WTC11 (cell line): ENCODE data around the gene STK35. TPM values are rescaled to one million over a fixed set of nuclear protein-coding genes. Genes with fewer than 3 reads are reported as not detected.

Experiments
- ATAC-seq: fragments of 200-7000 bp; cut with Tn5 transposase; 2 replicates; pipeline ENCODE4 v1.10.0; 2021; ENCODE audit warnings: mild to moderate bottlenecking, moderate library complexity
- CTCF ChIA-PET: fragments of 300-600 bp; sonication (Branson Sonifier 250); formaldehyde crosslinking; loops from one replicate; lab custom pipeline; 2021; ENCODE audit warnings: antibody characterized with exemption; lab: Charles Lee
- POLR2A ChIA-PET: fragments of 350-600 bp; sonication (Branson Sonifier 250); formaldehyde crosslinking; loops from one replicate; lab custom pipeline; 2021; ENCODE audit warnings: antibody characterized with exemption; lab: Charles Lee
- DNase-seq: peaks from one replicate; pipeline ENCODE4 v3.0.0; 2021; ENCODE audit warnings: low spot score
- H3K27ac Mint-ChIP-seq: 2 replicates; pipeline ENCODE4 v1.8.0; 2021; ENCODE audit warnings: mixed read lengths
- H3K27me3 Mint-ChIP-seq: 2 replicates; pipeline ENCODE4 v1.8.0; 2021; ENCODE audit warnings: low read depth, mild to moderate bottlenecking, moderate library complexity, mixed read lengths
- H3K36me3 Mint-ChIP-seq: 2 replicates; pipeline ENCODE4 v1.8.0; 2021; ENCODE audit warnings: mixed read lengths
- H3K4me1 Mint-ChIP-seq: 2 replicates; pipeline ENCODE4 v1.8.0; 2022; ENCODE audit warnings: mixed read lengths
- H3K4me3 Mint-ChIP-seq: 2 replicates; pipeline ENCODE4 v1.8.0; 2021; ENCODE audit warnings: mild to moderate bottlenecking, moderate library complexity, mixed read lengths
- H3K9me3 Mint-ChIP-seq: 2 replicates; pipeline ENCODE4 v1.8.0; 2021; ENCODE audit warnings: mixed read lengths
- CREM ChIP-seq: sonication (generic); formaldehyde crosslinking; IDR thresholded peaks from 2 replicates; pipeline ENCODE4 v1.8.1; 2022; ENCODE audit warnings: mild to moderate bottlenecking, missing genetic modification reagents, moderate library complexity
- ELF4 ChIP-seq: sonication (generic); formaldehyde crosslinking; IDR thresholded peaks from 2 replicates; pipeline ENCODE4 v1.8.1; 2022; ENCODE audit warnings: low read depth, mild to moderate bottlenecking, moderate library complexity, missing genetic modification reagents
- EMX1 ChIP-seq: fragments of 250-450 bp; sonication (Bioruptor Pico); IDR thresholded peaks from 2 replicates; pipeline ENCODE4 v1.8.0; 2021; ENCODE audit warnings: mild to moderate bottlenecking
- ESRRA ChIP-seq: sonication (generic); formaldehyde crosslinking; IDR thresholded peaks from 2 replicates; pipeline ENCODE4 v1.8.1; 2022; ENCODE audit warnings: mild to moderate bottlenecking, missing genetic modification reagents, borderline replicate concordance
- FOXK1 ChIP-seq: sonication (generic); formaldehyde crosslinking; IDR thresholded peaks from 2 replicates; pipeline ENCODE4 v1.8.0; 2022; ENCODE audit warnings: mild to moderate bottlenecking, moderate library complexity, missing genetic modification reagents
- GRHL2 ChIP-seq: fragments of 250-450 bp; sonication (Bioruptor Pico); IDR thresholded peaks from 2 replicates; pipeline ENCODE4 v1.8.0; 2022; ENCODE audit warnings: mild to moderate bottlenecking, moderate library complexity; ENCODE audit not compliant: insufficient replicate concordance, severe bottlenecking
- JUN ChIP-seq: sonication (generic); formaldehyde crosslinking; IDR thresholded peaks from 2 replicates; pipeline ENCODE4 v1.8.0; 2023; ENCODE audit warnings: mild to moderate bottlenecking, missing genetic modification reagents
- NFE2L1 ChIP-seq: sonication (generic); formaldehyde crosslinking; IDR thresholded peaks from 2 replicates; pipeline ENCODE4 v1.8.1; 2023; ENCODE audit warnings: missing genetic modification reagents
- NR1H2 ChIP-seq: sonication (generic); formaldehyde crosslinking; IDR thresholded peaks from 2 replicates; pipeline ENCODE4 v1.9.0; 2021; ENCODE audit warnings: mild to moderate bottlenecking, moderate library complexity, missing genetic modification reagents
- PRRX2 ChIP-seq: fragments of 250-450 bp; sonication (Bioruptor Pico); IDR thresholded peaks from 2 replicates; pipeline ENCODE4 v1.8.0; 2021; ENCODE audit warnings: mild to moderate bottlenecking
- SMAD3 ChIP-seq: sonication (generic); formaldehyde crosslinking; IDR thresholded peaks from 2 replicates; pipeline ENCODE4 v1.8.0; 2022; ENCODE audit warnings: missing genetic modification reagents, mild to moderate bottlenecking, borderline replicate concordance
- SMAD4 ChIP-seq: sonication (generic); formaldehyde crosslinking; IDR thresholded peaks from 2 replicates; pipeline ENCODE4 v1.8.0; 2022; ENCODE audit warnings: mild to moderate bottlenecking, missing genetic modification reagents
- TEAD1 ChIP-seq: sonication (generic); formaldehyde crosslinking; IDR thresholded peaks from 2 replicates; pipeline ENCODE4 v1.8.0; 2022; ENCODE audit warnings: mild to moderate bottlenecking, missing genetic modification reagents
- ZBTB21 ChIP-seq: sonication (generic); formaldehyde crosslinking; IDR thresholded peaks from 2 replicates; pipeline ENCODE4 v1.8.1; 2023; ENCODE audit warnings: mild to moderate bottlenecking, missing genetic modification reagents, borderline replicate concordance
- total RNA-seq: library from RNA; stranded (reverse); gene quantifications from 3 replicates; pipeline ENCODE4 v1.2.3, GENCODE V29; 2021
- TF ChIP-seq, protein P1 (sequence below): sonication (generic); formaldehyde crosslinking; IDR thresholded peaks from 2 replicates; pipeline ENCODE4 v1.8.0; 2022; ENCODE audit warnings: mild to moderate bottlenecking, missing genetic modification reagents
- TF ChIP-seq, protein P2 (sequence below): sonication (generic); formaldehyde crosslinking; IDR thresholded peaks from 2 replicates; pipeline ENCODE4 v1.8.0; 2023; ENCODE audit warnings: missing genetic modification reagents, mild to moderate bottlenecking, borderline replicate concordance
- TF ChIP-seq, protein P3 (sequence below): sonication (generic); formaldehyde crosslinking; conservative IDR thresholded peaks from 2 replicates; pipeline ENCODE4 v1.8.1; 2022; ENCODE audit warnings: mild to moderate bottlenecking, missing genetic modification reagents
- TF ChIP-seq, protein P4 (sequence below): sonication (generic); formaldehyde crosslinking; conservative IDR thresholded peaks from 2 replicates; pipeline ENCODE4 v1.8.1; 2023; ENCODE audit warnings: mild to moderate bottlenecking, low read depth, missing genetic modification reagents, moderate library complexity
- TF ChIP-seq, protein P5 (sequence below): sonication (generic); formaldehyde crosslinking; IDR thresholded peaks from 2 replicates; pipeline ENCODE4 v1.8.1; 2023; ENCODE audit warnings: mild to moderate bottlenecking, missing genetic modification reagents, borderline replicate concordance
- TF ChIP-seq, protein P6 (sequence below): sonication (generic); formaldehyde crosslinking; IDR thresholded peaks from 2 replicates; pipeline ENCODE4 v1.8.1; 2022; ENCODE audit warnings: mild to moderate bottlenecking, missing genetic modification reagents, moderate library complexity, borderline replicate concordance
- TF ChIP-seq, protein P7 (sequence below): sonication (generic); formaldehyde crosslinking; IDR thresholded peaks from 2 replicates; pipeline ENCODE4 v1.8.1; 2022; ENCODE audit warnings: missing genetic modification reagents, borderline replicate concordance

Gene STK35
- total RNA-seq, 1 experiment from 2014 or later, result 37.2 TPM

DNA sequence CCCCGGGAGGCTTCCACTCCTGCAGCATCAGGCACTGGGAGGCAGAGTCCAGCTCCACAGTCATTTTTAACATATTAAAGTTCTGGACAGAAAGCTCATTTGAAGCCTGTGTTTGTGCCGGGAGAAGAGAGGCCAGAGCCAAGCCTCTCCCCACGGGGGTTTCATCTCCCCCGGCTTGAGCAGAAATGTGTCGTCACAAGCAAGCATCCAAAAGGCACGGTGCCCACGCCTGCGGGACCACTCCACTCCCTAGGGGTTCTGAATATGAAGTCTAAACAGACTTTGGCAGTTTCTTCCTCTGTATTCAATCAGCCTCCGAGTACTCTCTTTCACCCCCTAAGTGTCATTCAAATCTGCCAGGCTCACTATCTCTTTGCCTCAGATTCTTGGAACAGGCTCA, 75.3 kb downstream of the STK35 start (continued):
- TF ChIP-seq, protein P1, sequence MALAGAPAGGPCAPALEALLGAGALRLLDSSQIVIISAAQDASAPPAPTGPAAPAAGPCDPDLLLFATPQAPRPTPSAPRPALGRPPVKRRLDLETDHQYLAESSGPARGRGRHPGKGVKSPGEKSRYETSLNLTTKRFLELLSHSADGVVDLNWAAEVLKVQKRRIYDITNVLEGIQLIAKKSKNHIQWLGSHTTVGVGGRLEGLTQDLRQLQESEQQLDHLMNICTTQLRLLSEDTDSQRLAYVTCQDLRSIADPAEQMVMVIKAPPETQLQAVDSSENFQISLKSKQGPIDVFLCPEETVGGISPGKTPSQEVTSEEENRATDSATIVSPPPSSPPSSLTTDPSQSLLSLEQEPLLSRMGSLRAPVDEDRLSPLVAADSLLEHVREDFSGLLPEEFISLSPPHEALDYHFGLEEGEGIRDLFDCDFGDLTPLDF (CRISPR knock-in tag), result no peak
- TF ChIP-seq NR1H2 (CRISPR knock-in tag) (no peak), NFE2L1 (no peak), PRRX2 (CRISPR knock-in tag) (no peak), CREM (CRISPR knock-in tag) (no peak), FOXK1 (no peak), ESRRA (CRISPR knock-in tag) (no peak), GRHL2 (no peak), SMAD3 (CRISPR knock-in tag) (no peak), ZBTB21 (CRISPR knock-in tag) (no peak), SMAD4 (CRISPR knock-in tag) (no peak)
- TF ChIP-seq, protein P2, sequence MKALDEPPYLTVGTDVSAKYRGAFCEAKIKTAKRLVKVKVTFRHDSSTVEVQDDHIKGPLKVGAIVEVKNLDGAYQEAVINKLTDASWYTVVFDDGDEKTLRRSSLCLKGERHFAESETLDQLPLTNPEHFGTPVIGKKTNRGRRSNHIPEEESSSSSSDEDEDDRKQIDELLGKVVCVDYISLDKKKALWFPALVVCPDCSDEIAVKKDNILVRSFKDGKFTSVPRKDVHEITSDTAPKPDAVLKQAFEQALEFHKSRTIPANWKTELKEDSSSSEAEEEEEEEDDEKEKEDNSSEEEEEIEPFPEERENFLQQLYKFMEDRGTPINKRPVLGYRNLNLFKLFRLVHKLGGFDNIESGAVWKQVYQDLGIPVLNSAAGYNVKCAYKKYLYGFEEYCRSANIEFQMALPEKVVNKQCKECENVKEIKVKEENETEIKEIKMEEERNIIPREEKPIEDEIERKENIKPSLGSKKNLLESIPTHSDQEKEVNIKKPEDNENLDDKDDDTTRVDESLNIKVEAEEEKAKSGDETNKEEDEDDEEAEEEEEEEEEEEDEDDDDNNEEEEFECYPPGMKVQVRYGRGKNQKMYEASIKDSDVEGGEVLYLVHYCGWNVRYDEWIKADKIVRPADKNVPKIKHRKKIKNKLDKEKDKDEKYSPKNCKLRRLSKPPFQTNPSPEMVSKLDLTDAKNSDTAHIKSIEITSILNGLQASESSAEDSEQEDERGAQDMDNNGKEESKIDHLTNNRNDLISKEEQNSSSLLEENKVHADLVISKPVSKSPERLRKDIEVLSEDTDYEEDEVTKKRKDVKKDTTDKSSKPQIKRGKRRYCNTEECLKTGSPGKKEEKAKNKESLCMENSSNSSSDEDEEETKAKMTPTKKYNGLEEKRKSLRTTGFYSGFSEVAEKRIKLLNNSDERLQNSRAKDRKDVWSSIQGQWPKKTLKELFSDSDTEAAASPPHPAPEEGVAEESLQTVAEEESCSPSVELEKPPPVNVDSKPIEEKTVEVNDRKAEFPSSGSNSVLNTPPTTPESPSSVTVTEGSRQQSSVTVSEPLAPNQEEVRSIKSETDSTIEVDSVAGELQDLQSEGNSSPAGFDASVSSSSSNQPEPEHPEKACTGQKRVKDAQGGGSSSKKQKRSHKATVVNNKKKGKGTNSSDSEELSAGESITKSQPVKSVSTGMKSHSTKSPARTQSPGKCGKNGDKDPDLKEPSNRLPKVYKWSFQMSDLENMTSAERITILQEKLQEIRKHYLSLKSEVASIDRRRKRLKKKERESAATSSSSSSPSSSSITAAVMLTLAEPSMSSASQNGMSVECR, result no peak
- TF ChIP-seq, protein P3, sequence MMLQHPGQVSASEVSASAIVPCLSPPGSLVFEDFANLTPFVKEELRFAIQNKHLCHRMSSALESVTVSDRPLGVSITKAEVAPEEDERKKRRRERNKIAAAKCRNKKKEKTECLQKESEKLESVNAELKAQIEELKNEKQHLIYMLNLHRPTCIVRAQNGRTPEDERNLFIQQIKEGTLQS (CRISPR knock-in tag), result no peak
- TF ChIP-seq, protein P4, sequence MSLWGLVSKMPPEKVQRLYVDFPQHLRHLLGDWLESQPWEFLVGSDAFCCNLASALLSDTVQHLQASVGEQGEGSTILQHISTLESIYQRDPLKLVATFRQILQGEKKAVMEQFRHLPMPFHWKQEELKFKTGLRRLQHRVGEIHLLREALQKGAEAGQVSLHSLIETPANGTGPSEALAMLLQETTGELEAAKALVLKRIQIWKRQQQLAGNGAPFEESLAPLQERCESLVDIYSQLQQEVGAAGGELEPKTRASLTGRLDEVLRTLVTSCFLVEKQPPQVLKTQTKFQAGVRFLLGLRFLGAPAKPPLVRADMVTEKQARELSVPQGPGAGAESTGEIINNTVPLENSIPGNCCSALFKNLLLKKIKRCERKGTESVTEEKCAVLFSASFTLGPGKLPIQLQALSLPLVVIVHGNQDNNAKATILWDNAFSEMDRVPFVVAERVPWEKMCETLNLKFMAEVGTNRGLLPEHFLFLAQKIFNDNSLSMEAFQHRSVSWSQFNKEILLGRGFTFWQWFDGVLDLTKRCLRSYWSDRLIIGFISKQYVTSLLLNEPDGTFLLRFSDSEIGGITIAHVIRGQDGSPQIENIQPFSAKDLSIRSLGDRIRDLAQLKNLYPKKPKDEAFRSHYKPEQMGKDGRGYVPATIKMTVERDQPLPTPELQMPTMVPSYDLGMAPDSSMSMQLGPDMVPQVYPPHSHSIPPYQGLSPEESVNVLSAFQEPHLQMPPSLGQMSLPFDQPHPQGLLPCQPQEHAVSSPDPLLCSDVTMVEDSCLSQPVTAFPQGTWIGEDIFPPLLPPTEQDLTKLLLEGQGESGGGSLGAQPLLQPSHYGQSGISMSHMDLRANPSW, result no peak

DNA sequence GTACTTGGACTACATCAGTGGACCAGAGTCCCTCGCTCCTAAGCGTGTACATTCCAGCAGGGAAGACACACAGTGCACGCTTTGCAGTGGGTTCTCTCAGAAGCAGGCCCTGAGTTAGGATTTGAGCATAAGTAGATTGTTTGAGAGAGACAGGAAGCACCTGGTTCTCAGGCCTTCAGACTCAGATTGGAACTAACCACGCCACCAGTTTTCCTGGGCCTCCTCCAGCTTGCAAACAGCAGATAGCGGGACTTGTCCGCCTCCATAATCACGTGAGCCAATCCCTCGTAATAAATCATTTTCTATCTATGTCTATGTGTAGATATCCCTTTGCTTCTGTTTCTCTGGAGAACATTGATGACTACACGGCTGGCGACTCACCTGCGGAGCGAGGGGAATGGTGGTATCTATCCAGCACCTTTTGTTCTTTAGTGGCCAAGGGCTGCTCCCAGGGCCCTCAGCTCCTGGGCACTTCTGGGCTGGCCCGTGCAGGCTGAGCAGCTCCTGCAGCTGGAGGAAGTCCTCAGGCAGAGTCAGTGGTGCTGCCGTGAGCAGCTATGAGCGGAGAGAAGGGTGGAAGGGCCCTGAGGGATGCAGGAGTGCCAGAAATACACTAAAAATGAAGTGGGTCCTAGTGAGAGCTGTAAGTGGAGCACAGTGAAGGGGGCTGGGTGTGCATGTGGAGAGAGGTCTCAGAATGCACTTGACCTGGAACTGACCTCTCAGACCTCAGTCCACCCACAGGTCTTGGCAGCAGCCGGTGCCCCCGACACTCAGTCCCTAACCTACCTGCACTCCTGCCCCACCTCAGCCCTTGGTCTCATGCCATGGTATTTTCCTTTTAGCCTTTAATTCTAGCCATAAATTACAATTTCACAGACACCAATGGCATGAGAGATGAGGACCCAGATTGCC, 76.9 kb downstream of the STK35 start:
- no peaks in the 10 kb centered on the region for H3K36me3 Mint-ChIP-seq
- ATAC-seq, result no peak
- TF ChIP-seq JUN (CRISPR knock-in tag), result no peak
- TF ChIP-seq, protein P5, sequence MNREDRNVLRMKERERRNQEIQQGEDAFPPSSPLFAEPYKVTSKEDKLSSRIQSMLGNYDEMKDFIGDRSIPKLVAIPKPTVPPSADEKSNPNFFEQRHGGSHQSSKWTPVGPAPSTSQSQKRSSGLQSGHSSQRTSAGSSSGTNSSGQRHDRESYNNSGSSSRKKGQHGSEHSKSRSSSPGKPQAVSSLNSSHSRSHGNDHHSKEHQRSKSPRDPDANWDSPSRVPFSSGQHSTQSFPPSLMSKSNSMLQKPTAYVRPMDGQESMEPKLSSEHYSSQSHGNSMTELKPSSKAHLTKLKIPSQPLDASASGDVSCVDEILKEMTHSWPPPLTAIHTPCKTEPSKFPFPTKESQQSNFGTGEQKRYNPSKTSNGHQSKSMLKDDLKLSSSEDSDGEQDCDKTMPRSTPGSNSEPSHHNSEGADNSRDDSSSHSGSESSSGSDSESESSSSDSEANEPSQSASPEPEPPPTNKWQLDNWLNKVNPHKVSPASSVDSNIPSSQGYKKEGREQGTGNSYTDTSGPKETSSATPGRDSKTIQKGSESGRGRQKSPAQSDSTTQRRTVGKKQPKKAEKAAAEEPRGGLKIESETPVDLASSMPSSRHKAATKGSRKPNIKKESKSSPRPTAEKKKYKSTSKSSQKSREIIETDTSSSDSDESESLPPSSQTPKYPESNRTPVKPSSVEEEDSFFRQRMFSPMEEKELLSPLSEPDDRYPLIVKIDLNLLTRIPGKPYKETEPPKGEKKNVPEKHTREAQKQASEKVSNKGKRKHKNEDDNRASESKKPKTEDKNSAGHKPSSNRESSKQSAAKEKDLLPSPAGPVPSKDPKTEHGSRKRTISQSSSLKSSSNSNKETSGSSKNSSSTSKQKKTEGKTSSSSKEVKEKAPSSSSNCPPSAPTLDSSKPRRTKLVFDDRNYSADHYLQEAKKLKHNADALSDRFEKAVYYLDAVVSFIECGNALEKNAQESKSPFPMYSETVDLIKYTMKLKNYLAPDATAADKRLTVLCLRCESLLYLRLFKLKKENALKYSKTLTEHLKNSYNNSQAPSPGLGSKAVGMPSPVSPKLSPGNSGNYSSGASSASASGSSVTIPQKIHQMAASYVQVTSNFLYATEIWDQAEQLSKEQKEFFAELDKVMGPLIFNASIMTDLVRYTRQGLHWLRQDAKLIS, result no peak
- no peak for TF ChIP-seq EMX1 (CRISPR knock-in tag)
- TF ChIP-seq, protein P6, sequence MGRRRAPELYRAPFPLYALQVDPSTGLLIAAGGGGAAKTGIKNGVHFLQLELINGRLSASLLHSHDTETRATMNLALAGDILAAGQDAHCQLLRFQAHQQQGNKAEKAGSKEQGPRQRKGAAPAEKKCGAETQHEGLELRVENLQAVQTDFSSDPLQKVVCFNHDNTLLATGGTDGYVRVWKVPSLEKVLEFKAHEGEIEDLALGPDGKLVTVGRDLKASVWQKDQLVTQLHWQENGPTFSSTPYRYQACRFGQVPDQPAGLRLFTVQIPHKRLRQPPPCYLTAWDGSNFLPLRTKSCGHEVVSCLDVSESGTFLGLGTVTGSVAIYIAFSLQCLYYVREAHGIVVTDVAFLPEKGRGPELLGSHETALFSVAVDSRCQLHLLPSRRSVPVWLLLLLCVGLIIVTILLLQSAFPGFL (CRISPR knock-in tag), result no peak
- no peak for TF ChIP-seq ELF4
- TF ChIP-seq, protein P7, sequence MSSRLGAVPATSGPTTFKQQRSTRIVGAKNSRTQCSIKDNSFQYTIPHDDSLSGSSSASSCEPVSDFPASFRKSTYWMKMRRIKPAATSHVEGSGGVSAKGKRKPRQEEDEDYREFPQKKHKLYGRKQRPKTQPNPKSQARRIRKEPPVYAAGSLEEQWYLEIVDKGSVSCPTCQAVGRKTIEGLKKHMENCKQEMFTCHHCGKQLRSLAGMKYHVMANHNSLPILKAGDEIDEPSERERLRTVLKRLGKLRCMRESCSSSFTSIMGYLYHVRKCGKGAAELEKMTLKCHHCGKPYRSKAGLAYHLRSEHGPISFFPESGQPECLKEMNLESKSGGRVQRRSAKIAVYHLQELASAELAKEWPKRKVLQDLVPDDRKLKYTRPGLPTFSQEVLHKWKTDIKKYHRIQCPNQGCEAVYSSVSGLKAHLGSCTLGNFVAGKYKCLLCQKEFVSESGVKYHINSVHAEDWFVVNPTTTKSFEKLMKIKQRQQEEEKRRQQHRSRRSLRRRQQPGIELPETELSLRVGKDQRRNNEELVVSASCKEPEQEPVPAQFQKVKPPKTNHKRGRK (CRISPR knock-in tag), result no peak
- TF ChIP-seq TEAD1 (CRISPR knock-in tag), result no peak
- no peak for TF ChIP-seq FOXK1
- no peaks in the 10 kb centered on the region for H3K27me3 Mint-ChIP-seq
- CTCF ChIA-PET, result interaction anchor here (1.1 kb wide), 1 partner anchor 213 kb away, joined by 3 read pairs; no protein-coding TSS in a partner anchor
- no peak overlapping the region for H3K27ac Mint-ChIP-seq
- no peaks in the 10 kb centered on the region for H3K9me3 Mint-ChIP-seq
- no peak overlapping the region for H3K4me3 Mint-ChIP-seq
- no peaks in the 10 kb centered on the region for H3K4me1 Mint-ChIP-seq
- DNase-seq, result no peak
- POLR2A ChIA-PET, result no interaction called here
